BLaER1 (cell line): Measurements from ENCODE around the gene PGP.

ENCODE experiments used
- H3K27ac ChIP-seq: shearing (Covaris generic); formaldehyde crosslinking; 2 replicates; pipeline ENCODE4 v1.8.1; 2022
- H3K27me3 ChIP-seq: shearing (Covaris generic); formaldehyde crosslinking; 2 replicates; pipeline ENCODE4 v1.8.1; 2022
- H3K36me3 ChIP-seq: shearing (Covaris generic); formaldehyde crosslinking; 2 replicates; pipeline ENCODE4 v1.8.1; 2022
- H3K4me1 ChIP-seq: shearing (Covaris generic); formaldehyde crosslinking; 2 replicates; pipeline ENCODE4 v1.8.1; 2022
- H3K4me2 ChIP-seq: shearing (Covaris generic); formaldehyde crosslinking; 2 replicates; pipeline ENCODE4 v1.8.1; 2022
- H3K4me3 ChIP-seq: shearing (Covaris generic); formaldehyde crosslinking; 2 replicates; pipeline ENCODE4 v1.8.1; 2022
- H3K9ac ChIP-seq: shearing (Covaris generic); formaldehyde crosslinking; 2 replicates; pipeline ENCODE4 v1.8.1; 2022
- H3K9me3 ChIP-seq: shearing (Covaris generic); formaldehyde crosslinking; 2 replicates; pipeline ENCODE4 v1.8.1; 2022
- H4K20me1 ChIP-seq: shearing (Covaris generic); formaldehyde crosslinking; 2 replicates; pipeline ENCODE4 v1.8.1; 2022
- Cebpa-rat ChIP-seq: shearing (Covaris generic); IDR thresholded peaks from 2 replicates; pipeline ENCODE4 v1.8.1; 2022

The PGP gene

GRCh38 chr16:2184962-2185361, 29.7 kb downstream of the PGP start:
- TF ChIP-seq Cebpa-rat = no peak
- Histone ChIP-seq H4K20me1 (peaks cover 42% of the 10 kb centered on the region), H3K36me3 (peaks cover 12% of the 10 kb centered on the region; the same call in 1 of the 2 replicates), H3K27ac (no peak overlapping the region), H3K4me2 (peak overlapping the region; percentile 86), H3K27me3 (no peaks in the 10 kb centered on the region), H3K9ac (no peak overlapping the region), H3K4me3 (no peak overlapping the region), H3K9me3 (no peaks in the 10 kb centered on the region), H3K4me1 (peaks cover 42% of the 10 kb centered on the region)

- Histone ChIP-seq H3K4me2 (peak overlapping the region; percentile 86), H3K9me3 (no peaks in the 10 kb centered on the region), H3K27ac (peak overlapping the region; percentile 60), H3K27me3 (no peaks in the 10 kb centered on the region), H4K20me1 (peaks cover 44% of the 10 kb centered on the region), H3K4me1 (peaks cover 42% of the 10 kb centered on the region), H3K36me3 (peaks cover 16% of the 10 kb centered on the region; the same call in 1 of the 2 replicates), H3K4me3 (peak overlapping the region; percentile 8; the same call in 1 of the 2 replicates), H3K9ac (peak overlapping the region; percentile 38)
- TF ChIP-seq Cebpa-rat = no peak
Observed at GRCh38 chr16:2184346-2184745, 30.3 kb downstream of the PGP start.

- H3K36me3 ChIP-seq = peaks cover 12% of the 10 kb centered on the region; the same call in 1 of the 2 replicates
- peak overlapping the region; percentile 60 for H3K27ac ChIP-seq
- no peak for TF ChIP-seq Cebpa-rat
- H4K20me1 ChIP-seq = peaks cover 44% of the 10 kb centered on the region
- peak overlapping the region; percentile 38 for H3K9ac ChIP-seq
- H3K4me1 ChIP-seq = peaks cover 42% of the 10 kb centered on the region
- no peaks in the 10 kb centered on the region for H3K9me3 ChIP-seq
- H3K27me3 ChIP-seq = no peaks in the 10 kb centered on the region
- peak overlapping the region; percentile 86 for H3K4me2 ChIP-seq
- peak overlapping the region; percentile 8; the same call in 1 of the 2 replicates for H3K4me3 ChIP-seq
Observed at GRCh38 chr16:2183671-2184070, 31.0 kb downstream of the PGP start.

- H3K4me2 ChIP-seq = peak overlapping the region; percentile 86
- no peak for TF ChIP-seq Cebpa-rat
- H3K27ac ChIP-seq = no peak overlapping the region
Observed at GRCh38 chr16:2181952-2182351, 32.7 kb downstream of the PGP start.

GRCh38 chr16:2180962-2181923, 33.4 kb downstream of the PGP start:
- peaks cover 7% of the 10 kb centered on the region for H3K9me3 ChIP-seq
- H3K4me1 ChIP-seq = peaks cover 42% of the 10 kb centered on the region
- H3K27me3 ChIP-seq = no peaks in the 10 kb centered on the region
- peaks cover 30% of the 10 kb centered on the region for H3K36me3 ChIP-seq
- no peak for TF ChIP-seq Cebpa-rat
- H3K9ac ChIP-seq = no peak overlapping the region
- H3K4me3 ChIP-seq = no peak overlapping the region
- peaks cover 51% of the 10 kb centered on the region for H4K20me1 ChIP-seq
- peak overlapping the region; percentile 86 for H3K4me2 ChIP-seq
- H3K27ac ChIP-seq = no peak overlapping the region

More at GRCh38 chr16:2181952-2182351, 32.7 kb downstream of the PGP start:
- Histone ChIP-seq H3K4me1 (peaks cover 42% of the 10 kb centered on the region), H3K9me3 (peaks cover 7% of the 10 kb centered on the region), H3K27me3 (no peaks in the 10 kb centered on the region), H3K4me3 (no peak overlapping the region), H3K9ac (0 out of 2 replicates have a peak overlapping the region, but pooled peaks have one; percentile 2), H3K36me3 (peaks cover 23% of the 10 kb centered on the region), H4K20me1 (peaks cover 51% of the 10 kb centered on the region)

GRCh38 chr16:2180461-2180860, 34.2 kb downstream of the PGP start:
- H3K36me3 ChIP-seq = peaks cover 38% of the 10 kb centered on the region
- no peak overlapping the region for H3K4me2 ChIP-seq
- H4K20me1 ChIP-seq = peaks cover 48% of the 10 kb centered on the region
- peaks cover 39% of the 10 kb centered on the region for H3K4me1 ChIP-seq
- H3K27ac ChIP-seq = no peak overlapping the region
- H3K27me3 ChIP-seq = no peaks in the 10 kb centered on the region
- TF ChIP-seq Cebpa-rat = no peak
- H3K4me3 ChIP-seq = no peak overlapping the region
- H3K9me3 ChIP-seq = peaks cover 7% of the 10 kb centered on the region
- no peak overlapping the region for H3K9ac ChIP-seq

GRCh38 chr16:2179576-2179975, 35.1 kb downstream of the PGP start:
- H3K4me2 ChIP-seq = no peak overlapping the region
- no peak overlapping the region for H3K4me3 ChIP-seq
- no peak for TF ChIP-seq Cebpa-rat
- H3K4me1 ChIP-seq = peaks cover 30% of the 10 kb centered on the region
- H3K27ac ChIP-seq = no peak overlapping the region
- H3K9ac ChIP-seq = no peak overlapping the region
- peaks cover 46% of the 10 kb centered on the region for H3K36me3 ChIP-seq
- H3K27me3 ChIP-seq = no peaks in the 10 kb centered on the region
- peaks cover 40% of the 10 kb centered on the region for H4K20me1 ChIP-seq
- H3K9me3 ChIP-seq = peaks cover 7% of the 10 kb centered on the region

GRCh38 chr16:2179107-2179501, 35.5 kb downstream of the PGP start:
- Histone ChIP-seq H3K36me3 (peaks cover 51% of the 10 kb centered on the region), H3K9me3 (peaks cover 7% of the 10 kb centered on the region), H3K4me1 (peaks cover 25% of the 10 kb centered on the region), H4K20me1 (peaks cover 35% of the 10 kb centered on the region), H3K4me3 (no peak overlapping the region), H3K27ac (no peak overlapping the region), H3K27me3 (no peaks in the 10 kb centered on the region), H3K9ac (no peak overlapping the region), H3K4me2 (no peak overlapping the region)
- no peak for TF ChIP-seq Cebpa-rat

GRCh38 chr16:2178321-2179106, 36.1 kb downstream of the PGP start:
- no peak for TF ChIP-seq Cebpa-rat
- no peak overlapping the region for H3K27ac ChIP-seq
- H3K4me1 ChIP-seq = peaks cover 19% of the 10 kb centered on the region
- H3K4me2 ChIP-seq = no peak overlapping the region
- H3K9me3 ChIP-seq = peaks cover 7% of the 10 kb centered on the region
- H3K36me3 ChIP-seq = peaks cover 56% of the 10 kb centered on the region
- no peaks in the 10 kb centered on the region for H3K27me3 ChIP-seq
- H3K9ac ChIP-seq = no peak overlapping the region
- H3K4me3 ChIP-seq = no peak overlapping the region
- H4K20me1 ChIP-seq = peaks cover 29% of the 10 kb centered on the region

GRCh38 chr16:2177561-2177960, 37.1 kb downstream of the PGP start:
- Histone ChIP-seq H3K4me1 (peaks cover 10% of the 10 kb centered on the region), H3K4me2 (no peak overlapping the region), H3K36me3 (peaks cover 66% of the 10 kb centered on the region), H3K4me3 (no peak overlapping the region), H4K20me1 (peaks cover 22% of the 10 kb centered on the region), H3K9ac (no peak overlapping the region), H3K27ac (no peak overlapping the region), H3K9me3 (peaks cover 7% of the 10 kb centered on the region), H3K27me3 (no peaks in the 10 kb centered on the region)
- TF ChIP-seq Cebpa-rat = no peak
